HEK293T (cell line): ENCODE results near the gene SHMT2.

ENCODE experiments used
- ARNT ChIP-seq: fragments of 450-650 bp; IDR thresholded peaks from 2 replicates; pipeline ENCODE4 v1.6.1; 2017; ENCODE audit warnings: mild to moderate bottlenecking
- BHLHE40 ChIP-seq: fragments of 450-650 bp; IDR thresholded peaks from 2 replicates; pipeline ENCODE4 v1.6.1; 2016; ENCODE audit warnings: mild to moderate bottlenecking, moderate library complexity, borderline replicate concordance
- ELF4 ChIP-seq: fragments of 450-650 bp; IDR thresholded peaks from 2 replicates; pipeline ENCODE4 v1.6.1; 2017; ENCODE audit warnings: antibody characterized with exemption
- FOXA1 ChIP-seq: fragments of 450-650 bp; IDR thresholded peaks from 2 replicates; pipeline ENCODE4 v1.6.1; 2016; ENCODE audit warnings: mild to moderate bottlenecking
- FOXK2 ChIP-seq: fragments of 450-650 bp; IDR thresholded peaks from 2 replicates; pipeline ENCODE4 v1.6.1; 2016; ENCODE audit warnings: mild to moderate bottlenecking
- FOXM1 ChIP-seq: fragments of 450-650 bp; IDR thresholded peaks from 2 replicates; pipeline ENCODE4 v1.6.1; 2017; ENCODE audit warnings: mild to moderate bottlenecking, borderline replicate concordance
- LEF1 ChIP-seq: fragments of 450-650 bp; IDR thresholded peaks from 2 replicates; pipeline ENCODE4 v1.6.1; 2017; ENCODE audit warnings: mild to moderate bottlenecking, borderline replicate concordance
- SP1 ChIP-seq: fragments of 450-650 bp; IDR thresholded peaks from 2 replicates; pipeline ENCODE4 v1.6.1; 2017
- TARDBP ChIP-seq: fragments of 450-650 bp; IDR thresholded peaks from 2 replicates; pipeline ENCODE4 v1.6.1; 2016
- ZNF384 ChIP-seq: fragments of 450-650 bp; IDR thresholded peaks from 2 replicates; pipeline ENCODE4 v1.6.1; 2016

DNA sequence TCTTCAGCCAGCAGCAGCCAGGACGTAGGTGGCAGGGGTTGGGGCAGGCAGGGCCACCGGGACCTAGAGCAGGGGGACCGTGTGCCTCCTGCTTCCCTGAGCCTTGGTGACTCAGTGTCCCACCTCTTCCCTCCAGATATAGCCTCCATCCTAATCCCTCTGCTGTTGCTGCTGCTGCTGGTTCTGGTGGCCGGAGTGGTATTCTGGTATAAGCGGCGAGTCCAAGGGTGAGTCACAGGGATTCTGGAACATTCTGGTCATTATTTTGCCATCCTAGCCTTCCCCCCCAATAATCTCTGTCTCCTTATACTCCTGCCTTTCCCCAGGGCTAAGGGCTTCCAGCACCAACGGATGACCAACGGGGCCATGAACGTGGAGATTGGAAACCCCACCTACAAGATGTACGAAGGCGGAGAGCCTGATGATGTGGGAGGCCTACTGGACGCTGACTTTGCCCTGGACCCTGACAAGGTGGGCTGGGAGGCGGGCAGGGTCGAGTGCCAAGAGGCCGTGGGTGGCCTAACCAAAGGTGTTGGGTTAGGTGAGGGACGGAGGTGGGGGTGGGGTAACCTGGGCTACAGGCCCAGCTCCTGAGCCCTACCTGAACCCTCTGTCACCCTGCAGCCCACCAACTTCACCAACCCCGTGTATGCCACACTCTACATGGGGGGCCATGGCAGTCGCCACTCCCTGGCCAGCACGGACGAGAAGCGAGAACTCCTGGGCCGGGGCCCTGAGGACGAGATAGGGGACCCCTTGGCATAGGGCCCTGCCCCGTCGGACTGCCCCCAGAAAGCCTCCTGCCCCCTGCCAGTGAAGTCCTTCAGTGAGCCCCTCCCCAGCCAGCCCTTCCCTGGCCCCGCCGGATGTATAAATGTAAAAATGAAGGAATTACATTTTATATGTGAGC is 17.5 kb upstream of the SHMT2 start:
- TF ChIP-seq BHLHE40, result no peak
- TF ChIP-seq FOXA1, result no peak
- no peak for TF ChIP-seq ARNT
- no peak for TF ChIP-seq LEF1
- TF ChIP-seq TARDBP, result no peak
- no peak for TF ChIP-seq FOXK2
- no peak for TF ChIP-seq FOXM1
- no peak for TF ChIP-seq SP1
- no peak for TF ChIP-seq ELF4
- no peak for TF ChIP-seq ZNF384
